Measurements from ENCODE around the gene PKN2. TPM values are rescaled to one million over a fixed set of nuclear protein-coding genes. Genes with fewer than 3 reads are reported as not detected.

Gene PKN2
- total RNA-seq, 1 donor from 2014 or later: 32.7 TPM

GRCh38 chr1:88726697-88727096 lies 42.6 kb downstream of the PKN2 start:
- intact Hi-C loops (cut with micrococcal nuclease): no loop called here
- no peak for ATAC-seq
- no peak for DNase-seq

GRCh38 chr1:88727205-88727604 lies 43.1 kb downstream of the PKN2 start:
- no peak for DNase-seq
- intact Hi-C loops (cut with micrococcal nuclease): no loop called here

GRCh38 chr1:88729297-88729696 lies 45.2 kb downstream of the PKN2 start:
- ATAC-seq (no peak), DNase-seq (no peak)
- intact Hi-C loops (cut with micrococcal nuclease): no loop called here

More at GRCh38 chr1:88727205-88727604, 43.1 kb downstream of the PKN2 start:
- no peak for ATAC-seq

- intact Hi-C loops (cut with micrococcal nuclease): no loop called here
- ATAC-seq: no peak
Measured at GRCh38 chr1:88730132-88730675, 46.1 kb downstream of the PKN2 start.

GRCh38 chr1:88730995-88731394 lies 46.9 kb downstream of the PKN2 start:
- ATAC-seq: no peak
- no peak for DNase-seq
- intact Hi-C loops (cut with micrococcal nuclease): no loop called here

More at GRCh38 chr1:88730132-88730675, 46.1 kb downstream of the PKN2 start:
- DNase-seq: no peak

GRCh38 chr1:88731475-88732269 lies 47.6 kb downstream of the PKN2 start:
- DNase-seq (no peak), ATAC-seq (peak; percentile 79)
- intact Hi-C loops (cut with micrococcal nuclease): no loop called here

- intact Hi-C loops (cut with micrococcal nuclease): no loop called here
- DNase-seq (no peak), ATAC-seq (no peak)
Measured at GRCh38 chr1:88735382-88735781, 51.3 kb downstream of the PKN2 start.

GRCh38 chr1:88735909-88736308 lies 51.8 kb downstream of the PKN2 start:
- DNase-seq: no peak
- no peak for ATAC-seq
- intact Hi-C loops (cut with micrococcal nuclease): no loop called here

- intact Hi-C loops (cut with micrococcal nuclease): no loop called here
- DNase-seq: no peak
- peak; percentile 36 for ATAC-seq
Measured at GRCh38 chr1:88736633-88737248, 52.7 kb downstream of the PKN2 start.

- no peak for DNase-seq
- intact Hi-C loops (cut with micrococcal nuclease): no loop called here
- ATAC-seq: no peak
Measured at GRCh38 chr1:88737338-88737927, 53.4 kb downstream of the PKN2 start.

- intact Hi-C loops (cut with micrococcal nuclease): no loop called here
- ATAC-seq (no peak), DNase-seq (no peak)
Measured at GRCh38 chr1:88740784-88741183, 56.7 kb downstream of the PKN2 start.

- DNase-seq: no peak
- intact Hi-C loops (cut with micrococcal nuclease): no loop called here
- ATAC-seq: no peak
Measured at GRCh38 chr1:88741413-88741812, 57.3 kb downstream of the PKN2 start.

GRCh38 chr1:88742531-88742930 lies 58.5 kb downstream of the PKN2 start:
- intact Hi-C loops (cut with micrococcal nuclease): no loop called here
- no peak for DNase-seq
- no peak for ATAC-seq

- DNase-seq (no peak), ATAC-seq (no peak)
- intact Hi-C loops (cut with micrococcal nuclease): no loop called here
Measured at GRCh38 chr1:88744142-88744541, 60.1 kb downstream of the PKN2 start.

- intact Hi-C loops (cut with micrococcal nuclease): no loop called here
- ATAC-seq (no peak), DNase-seq (no peak)
Measured at GRCh38 chr1:88746916-88747315, 62.8 kb downstream of the PKN2 start.

- ATAC-seq (no peak), DNase-seq (no peak)
- intact Hi-C loops (cut with micrococcal nuclease): no loop called here
Measured at GRCh38 chr1:88751714-88752113, 67.6 kb downstream of the PKN2 start.

GRCh38 chr1:88753506-88753905 lies 69.4 kb downstream of the PKN2 start:
- ATAC-seq (no peak), DNase-seq (no peak)
- intact Hi-C loops (cut with micrococcal nuclease): no loop called here

- ATAC-seq: no peak
Measured at GRCh38 chr1:88763649-88764406, 79.8 kb downstream of the PKN2 start.

GRCh38 chr1:88768187-88768586 lies 84.1 kb downstream of the PKN2 start:
- ATAC-seq: no peak
- intact Hi-C loops (cut with micrococcal nuclease): no loop called here

More at GRCh38 chr1:88763649-88764406, 79.8 kb downstream of the PKN2 start:
- no peak for DNase-seq
- intact Hi-C loops (cut with micrococcal nuclease): no loop called here

More at GRCh38 chr1:88768187-88768586, 84.1 kb downstream of the PKN2 start:
- DNase-seq: no peak
